GM23248 (cell line): ENCODE measurements around the gene ZNF598. TPM values are rescaled to one million over a fixed set of nuclear protein-coding genes. Genes with fewer than 3 reads are reported as not detected.

Source experiments
- DNase-seq: peaks from one replicate; pipeline ENCODE4 v3.0.0-alpha.2; 2015
- H2AFZ ChIP-seq: fragments of 200-600 bp; sonication (generic); 2 replicates; pipeline ENCODE4 v1.6.1; 2016; ENCODE audit warnings: antibody characterized with exemption
- H3F3A ChIP-seq: fragments of 200-600 bp; sonication (generic); 2 replicates; pipeline ENCODE4 v1.6.1; 2016; ENCODE audit warnings: mild to moderate bottlenecking, antibody characterized with exemption, mixed run types; ENCODE audit not compliant: insufficient read depth
- H3K27ac ChIP-seq: fragments of 200-600 bp; sonication (generic); 2 replicates; pipeline ENCODE4 v1.5.1; 2016; ENCODE audit warnings: mild to moderate bottlenecking
- H3K27me3 ChIP-seq: fragments of 200-600 bp; sonication (generic); replicated peaks from 2 replicates; pipeline ENCODE4 v1.6.1; 2016; ENCODE audit warnings: mild to moderate bottlenecking; ENCODE audit not compliant: insufficient read depth
- H3K36me3 ChIP-seq: fragments of 200-600 bp; sonication (generic); 2 replicates; pipeline ENCODE4 v1.6.1; 2016; ENCODE audit warnings: low read depth, mild to moderate bottlenecking
- H3K4me1 ChIP-seq: fragments of 200-600 bp; sonication (generic); 2 replicates; pipeline ENCODE4 v1.6.1; 2016; ENCODE audit warnings: mild to moderate bottlenecking; ENCODE audit not compliant: insufficient read depth
- H3K4me2 ChIP-seq: fragments of 200-600 bp; sonication (generic); one replicate; pipeline ENCODE4 v1.6.1; 2016; ENCODE audit warnings: mild to moderate bottlenecking; ENCODE audit not compliant: unreplicated experiment
- H3K4me3 ChIP-seq: fragments of 200-600 bp; sonication (generic); 2 replicates; pipeline ENCODE4 v1.5.1; 2016; ENCODE audit warnings: mild to moderate bottlenecking
- H3K79me2 ChIP-seq: fragments of 200-600 bp; sonication (generic); 2 replicates; pipeline ENCODE4 v1.6.1; 2016; ENCODE audit warnings: mild to moderate bottlenecking; ENCODE audit not compliant: insufficient read depth
- H3K9ac ChIP-seq: fragments of 200-600 bp; sonication (generic); 2 replicates; pipeline ENCODE4 v1.6.1; 2016; ENCODE audit warnings: mild to moderate bottlenecking
- H3K9me2 ChIP-seq: fragments of 200-600 bp; sonication (generic); 2 replicates; pipeline ENCODE4 v1.6.1; 2016; ENCODE audit warnings: mixed run types, mild to moderate bottlenecking, moderate library complexity; ENCODE audit not compliant: insufficient read depth
- H3K9me3 ChIP-seq: fragments of 200-600 bp; sonication (generic); one replicate; pipeline ENCODE4 v1.6.1; 2017; ENCODE audit warnings: low read depth
- H4K20me1 ChIP-seq: fragments of 200-600 bp; sonication (generic); 2 replicates; pipeline ENCODE4 v1.6.0; 2016; ENCODE audit not compliant: insufficient read depth
- EZH2 ChIP-seq: fragments of 200-600 bp; sonication (generic); IDR thresholded peaks from 2 replicates; pipeline ENCODE4 v1.6.1; 2018; ENCODE audit warnings: antibody characterized with exemption, mild to moderate bottlenecking; ENCODE audit not compliant: insufficient read depth, poor library complexity, severe bottlenecking
- EZH2phosphoT487 ChIP-seq: fragments of 200-600 bp; sonication (generic); IDR thresholded peaks from 2 replicates; pipeline ENCODE4 v1.6.1; 2018; ENCODE audit warnings: antibody characterized with exemption, moderate library complexity, mild to moderate bottlenecking, low read depth; ENCODE audit not compliant: insufficient read depth
- WGBS, 2 experiments: methylation state at CpG; one replicate each; pipeline ENCODE4 v1.1.6; 2015 to 2017; ENCODE audit warnings: low lambda C conversion rate in 2 of 2, low coverage in 1 of 2; ENCODE audit errors: missing lambda C conversion rate in 2 of 2; 5-methylcytosine and 5-hydroxymethylcytosine counted together
- in situ Hi-C: fragments of 300-500 bp; cut with MboI; formaldehyde crosslinking; loops from 2 replicates; pipeline ENCODE4 v1.15.0; 2020
- polyA plus RNA-seq: library from polyadenylated mRNA; unstranded; fragments of >200 nt; fragmentation: Nextera tagmentation; extraction: Ambion mirVana; gene quantifications from 2 replicates; pipeline ENCODE4 v1.2.1, GENCODE V29; 2016
- total RNA-seq: library from RNA; depleted of rRNA; stranded (reverse); fragments of >200 nt; shearing (Covaris generic); gene quantifications from 2 replicates; pipeline ENCODE4 v1.2.3, GENCODE V29; 2014

The ZNF598 gene
- total and polyA plus RNA-seq, 2 experiments from 2014 or later, result 12.2 to 21.2 TPM

- no peak overlapping the region for H2AFZ ChIP-seq
- no peak overlapping the region for H3K27ac ChIP-seq
- TF ChIP-seq EZH2, result no peak
- TF ChIP-seq EZH2phosphoT487, result no peak
- 93 to 95% methylated on average over 21 of the region's 21 CpGs for WGBS, 2 experiments
- H3K9ac ChIP-seq, result no peak overlapping the region
- no peak for DNase-seq
- no peaks in the 10 kb centered on the region for H3K36me3 ChIP-seq
- in situ Hi-C loops, result no loop called here
- H3K4me3 ChIP-seq, result no peak overlapping the region
- H3K4me2 ChIP-seq, result no peak overlapping the region
- H3K9me3 ChIP-seq, result no peaks in the 10 kb centered on the region
- no peaks in the 10 kb centered on the region for H3F3A ChIP-seq
- H3K27me3 ChIP-seq, result no peaks in the 10 kb centered on the region
- peaks cover 24% of the 10 kb centered on the region for H3K79me2 ChIP-seq
- no peaks in the 10 kb centered on the region for H3K9me2 ChIP-seq
- H4K20me1 ChIP-seq, result no peaks in the 10 kb centered on the region
- H3K4me1 ChIP-seq, result no peaks in the 10 kb centered on the region
These were observed 43.6 kb upstream of the ZNF598 start for GRCh38 chr16:2053211-2053610.

DNA sequence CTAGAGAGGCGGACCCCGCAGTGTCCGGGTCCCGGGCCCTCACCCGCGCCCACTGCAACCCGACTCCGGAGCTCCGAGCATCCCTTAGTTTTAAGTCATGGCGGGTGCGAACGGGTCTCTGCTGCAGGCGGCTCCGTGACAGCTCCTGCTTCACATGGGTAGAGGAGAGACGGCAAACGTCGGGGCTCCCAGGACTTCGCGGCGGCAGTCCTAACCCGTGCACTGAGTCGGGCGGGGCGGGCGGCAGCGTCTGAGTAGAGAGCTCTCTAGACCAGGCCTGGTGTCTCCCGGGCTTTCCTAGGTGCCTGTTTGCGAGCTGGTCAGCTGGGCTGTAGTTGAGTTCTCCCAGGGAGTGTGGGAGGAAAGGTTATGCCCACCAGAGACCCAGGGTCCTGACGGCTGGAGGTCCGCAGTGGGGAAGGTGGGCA is 38.5 kb upstream of the ZNF598 start:
- Histone ChIP-seq H2AFZ (peak overlapping the region; percentile 85), H3F3A (no peaks in the 10 kb centered on the region), H3K9me3 (no peaks in the 10 kb centered on the region), H3K4me2 (peak overlapping the region; percentile 99), H4K20me1 (no peaks in the 10 kb centered on the region), H3K4me1 (no peaks in the 10 kb centered on the region), H3K9ac (peak overlapping the region; percentile 72), H3K27me3 (no peaks in the 10 kb centered on the region), H3K4me3 (peak overlapping the region; percentile 83), H3K79me2 (peaks cover 29% of the 10 kb centered on the region), H3K27ac (no peak overlapping the region), H3K9me2 (no peaks in the 10 kb centered on the region), H3K36me3 (no peaks in the 10 kb centered on the region)
- in situ Hi-C loops, result no loop called here
- 0 to 2% methylated on average over 23 to 30 of the region's 30 CpGs for WGBS, 2 experiments
- peak; percentile 60 for DNase-seq
- no peak for TF ChIP-seq EZH2

GRCh38 chr16:2047330-2048115 is 37.9 kb upstream of the ZNF598 start, which contains the start of the genes NTHL1 and TSC2:
Gene NTHL1 (minus strand): TSS chr16:2047834. CDS start chr16:2047823, 11 bp downstream.
Gene TSC2 (plus strand): TSS chr16:2047985. CDS start chr16:2048616, 631 bp downstream.
- H3K79me2 ChIP-seq, result peaks cover 29% of the 10 kb centered on the region
- H2AFZ ChIP-seq, result peak within 1 kb of the TSS; percentile 85
- no peaks in the 10 kb centered on the region for H3K4me1 ChIP-seq
- H3K27me3 ChIP-seq, result no peaks in the 10 kb centered on the region
- H3K4me3 ChIP-seq, result peak within 1 kb of the TSS; percentile 83
- H3F3A ChIP-seq, result no peaks in the 10 kb centered on the region
- 1 to 2% methylated on average over 42 to 73 of the region's 81 CpGs for WGBS, 2 experiments
- DNase-seq, result peak; percentile 98
- H3K9me2 ChIP-seq, result no peaks in the 10 kb centered on the region
- TF ChIP-seq EZH2phosphoT487 (no peak), EZH2 (no peak)
- H4K20me1 ChIP-seq, result no peaks in the 10 kb centered on the region
- H3K4me2 ChIP-seq, result peak within 1 kb of the TSS; percentile 99
- no peaks in the 10 kb centered on the region for H3K36me3 ChIP-seq
- no peak within 1 kb of the TSS for H3K27ac ChIP-seq
- H3K9ac ChIP-seq, result peak within 1 kb of the TSS; percentile 72
- in situ Hi-C loops, result no loop called here
- H3K9me3 ChIP-seq, result no peaks in the 10 kb centered on the region

GRCh38 chr16:2046893-2047329 is 37.3 kb upstream of the ZNF598 start:
- Histone ChIP-seq H3K4me3 (peak overlapping the region; percentile 83), H3K36me3 (no peaks in the 10 kb centered on the region), H3K79me2 (peaks cover 29% of the 10 kb centered on the region), H2AFZ (peak overlapping the region; percentile 85), H3F3A (no peaks in the 10 kb centered on the region), H3K4me1 (no peaks in the 10 kb centered on the region), H3K27me3 (no peaks in the 10 kb centered on the region), H3K9me3 (no peaks in the 10 kb centered on the region), H3K9ac (peak overlapping the region; percentile 72), H3K4me2 (peak overlapping the region; percentile 86), H3K27ac (no peak overlapping the region), H3K9me2 (no peaks in the 10 kb centered on the region), H4K20me1 (no peaks in the 10 kb centered on the region)
- TF ChIP-seq EZH2 (no peak), EZH2phosphoT487 (no peak)
- DNase-seq, result no peak
- in situ Hi-C loops, result no loop called here
- 37 to 39% methylated on average over 8 of the region's 8 CpGs for WGBS, 2 experiments
